T-helper 17 cell (primary cell): Measurements from ENCODE around the gene ROR2. TPM values are rescaled to one million over a fixed set of nuclear protein-coding genes. Genes with fewer than 3 reads are reported as not detected.

Experiments
- ATAC-seq: fragments of 150-1000 bp; cut with Tn5 transposase; 2 replicates; pipeline ENCODE4 v1.10.0; 2021; ENCODE audit warnings: mild to moderate bottlenecking, moderate library complexity
- DNase-seq, 3 donors: peaks; one replicate each; pipeline versions ENCODE4 v3.0.0 to v3.0.0-alpha.2; 2020 to 2021
- H3K9me3 ChIP-seq: one replicate; pipeline ENCODE4 v1.7.0; 2013; ENCODE audit warnings: low read length, mild to moderate bottlenecking; ENCODE audit not compliant: control insufficient read depth, poor library complexity, severe bottlenecking
- H3K27ac Mint-ChIP-seq: one replicate; pipeline ENCODE4 v1.8.0; 2022; ENCODE audit warnings: mild to moderate bottlenecking, moderate library complexity, mixed read lengths
- H3K27me3 Mint-ChIP-seq: one replicate; pipeline ENCODE4 v1.8.0; 2022; ENCODE audit warnings: mixed read lengths
- H3K36me3 Mint-ChIP-seq: one replicate; pipeline ENCODE4 v1.8.0; 2022; ENCODE audit warnings: low read depth, mixed read lengths
- H3K4me1 Mint-ChIP-seq: one replicate; pipeline ENCODE4 v1.8.0; 2022; ENCODE audit warnings: mild to moderate bottlenecking, mixed read lengths
- H3K4me3 Mint-ChIP-seq: one replicate; pipeline ENCODE4 v1.8.0; 2022; ENCODE audit warnings: mild to moderate bottlenecking, moderate library complexity, mixed read lengths
- total RNA-seq, 4 donors: library from RNA in 2 of 4; stranded (reverse) in 2 of 4; gene quantifications; one replicate each; pipeline ENCODE4 v1.2.3 and lab custom pipeline; 2022 to 2026

The ROR2 gene
- total RNA-seq, 2 donors from 2014 or later = 0.22 to 0.37 TPM

GRCh38 chr9:91698266-91698665, 251.8 kb downstream of the ROR2 start:
- peaks cover 8% of the 10 kb centered on the region for H3K27me3 Mint-ChIP-seq
- H3K4me3 Mint-ChIP-seq = no peak overlapping the region
- no peak overlapping the region for H3K27ac Mint-ChIP-seq
- no peaks in the 10 kb centered on the region for H3K36me3 Mint-ChIP-seq
- H3K4me1 Mint-ChIP-seq = peaks cover 7% of the 10 kb centered on the region
- DNase-seq = no peak
- no peaks in the 10 kb centered on the region for H3K9me3 ChIP-seq
- ATAC-seq = no peak

- DNase-seq (no peak), ATAC-seq (no peak)
- Mint-ChIP-seq H3K4me1 (peaks cover 9% of the 10 kb centered on the region), H3K27ac (no peak overlapping the region), H3K36me3 (no peaks in the 10 kb centered on the region), H3K27me3 (peaks cover 11% of the 10 kb centered on the region), H3K4me3 (no peak overlapping the region)
- no peaks in the 10 kb centered on the region for H3K9me3 ChIP-seq
These were observed 252.8 kb downstream of the ROR2 start for GRCh38 chr9:91697201-91697600.

GRCh38 chr9:91694081-91694870, 255.8 kb downstream of the ROR2 start:
- no peaks in the 10 kb centered on the region for H3K9me3 ChIP-seq
- peak overlapping the region; percentile 45 for H3K27ac Mint-ChIP-seq
- peaks cover 15% of the 10 kb centered on the region for H3K4me1 Mint-ChIP-seq
- DNase-seq = no peak
- H3K27me3 Mint-ChIP-seq = peaks cover 18% of the 10 kb centered on the region
- H3K4me3 Mint-ChIP-seq = peak overlapping the region; percentile 49
- no peaks in the 10 kb centered on the region for H3K36me3 Mint-ChIP-seq
- ATAC-seq = peak; percentile 84

GRCh38 chr9:91693226-91693625, 256.8 kb downstream of the ROR2 start:
- Mint-ChIP-seq H3K4me1 (peaks cover 15% of the 10 kb centered on the region), H3K27me3 (peaks cover 18% of the 10 kb centered on the region), H3K36me3 (no peaks in the 10 kb centered on the region), H3K4me3 (peak overlapping the region; percentile 8), H3K27ac (peak overlapping the region; percentile 45)
- no peak for ATAC-seq
- no peak for DNase-seq
- H3K9me3 ChIP-seq = no peaks in the 10 kb centered on the region

- H3K27ac Mint-ChIP-seq = no peak overlapping the region
- ATAC-seq (no peak), DNase-seq (no peak)
- no peaks in the 10 kb centered on the region for H3K36me3 Mint-ChIP-seq
- H3K4me3 Mint-ChIP-seq = no peak overlapping the region
- no peaks in the 10 kb centered on the region for H3K9me3 ChIP-seq
- H3K4me1 Mint-ChIP-seq = peaks cover 11% of the 10 kb centered on the region
- peaks cover 14% of the 10 kb centered on the region for H3K27me3 Mint-ChIP-seq
These were observed 259.3 kb downstream of the ROR2 start for GRCh38 chr9:91690540-91691249.

GRCh38 chr9:91689006-91689405, 261.0 kb downstream of the ROR2 start:
- Mint-ChIP-seq H3K27ac (no peak overlapping the region), H3K4me1 (peaks cover 9% of the 10 kb centered on the region), H3K4me3 (no peak overlapping the region), H3K27me3 (peaks cover 14% of the 10 kb centered on the region), H3K36me3 (no peaks in the 10 kb centered on the region)
- H3K9me3 ChIP-seq = no peaks in the 10 kb centered on the region
- no peak for DNase-seq
- ATAC-seq = no peak

- no peaks in the 10 kb centered on the region for H3K36me3 Mint-ChIP-seq
These were observed 266.8 kb downstream of the ROR2 start for GRCh38 chr9:91683269-91683668.

GRCh38 chr9:91682806-91683205, 267.2 kb downstream of the ROR2 start:
- H3K9me3 ChIP-seq = no peaks in the 10 kb centered on the region

More at GRCh38 chr9:91683269-91683668, 266.8 kb downstream of the ROR2 start:
- ATAC-seq (no peak), DNase-seq (no peak)
- Mint-ChIP-seq H3K27ac (no peak overlapping the region), H3K27me3 (peaks cover 32% of the 10 kb centered on the region), H3K4me3 (no peak overlapping the region), H3K4me1 (peaks cover 4% of the 10 kb centered on the region)
- no peaks in the 10 kb centered on the region for H3K9me3 ChIP-seq

GRCh38 chr9:91681461-91682305, 268.3 kb downstream of the ROR2 start:
- H3K27me3 Mint-ChIP-seq = peaks cover 46% of the 10 kb centered on the region
- H3K4me3 Mint-ChIP-seq = no peak overlapping the region
- DNase-seq = peak in 2 of 3 donors; percentile 26 to 53
- H3K27ac Mint-ChIP-seq = no peak overlapping the region
- peak; percentile 84 for ATAC-seq
- H3K9me3 ChIP-seq = no peaks in the 10 kb centered on the region
- H3K4me1 Mint-ChIP-seq = peaks cover 4% of the 10 kb centered on the region
- no peaks in the 10 kb centered on the region for H3K36me3 Mint-ChIP-seq

More at GRCh38 chr9:91682806-91683205, 267.2 kb downstream of the ROR2 start:
- H3K4me1 Mint-ChIP-seq = peaks cover 4% of the 10 kb centered on the region
- H3K4me3 Mint-ChIP-seq = no peak overlapping the region
- H3K27ac Mint-ChIP-seq = no peak overlapping the region
- ATAC-seq = no peak
- H3K27me3 Mint-ChIP-seq = peaks cover 37% of the 10 kb centered on the region
- no peaks in the 10 kb centered on the region for H3K36me3 Mint-ChIP-seq
- no peak for DNase-seq

- no peaks in the 10 kb centered on the region for H3K9me3 ChIP-seq
These were observed 269.0 kb downstream of the ROR2 start for GRCh38 chr9:91680998-91681397.

GRCh38 chr9:91680106-91680505, 269.9 kb downstream of the ROR2 start:
- ATAC-seq = no peak
- peaks cover 4% of the 10 kb centered on the region for H3K4me1 Mint-ChIP-seq

More at GRCh38 chr9:91680998-91681397, 269.0 kb downstream of the ROR2 start:
- Mint-ChIP-seq H3K4me3 (no peak overlapping the region), H3K27ac (no peak overlapping the region), H3K27me3 (peaks cover 51% of the 10 kb centered on the region), H3K36me3 (no peaks in the 10 kb centered on the region), H3K4me1 (peaks cover 4% of the 10 kb centered on the region)
- DNase-seq (no peak), ATAC-seq (no peak)

GRCh38 chr9:91678807-91679580, 271.0 kb downstream of the ROR2 start:
- ATAC-seq = no peak
- no peaks in the 10 kb centered on the region for H3K9me3 ChIP-seq
- DNase-seq = no peak
- peaks cover 4% of the 10 kb centered on the region for H3K4me1 Mint-ChIP-seq
- no peak overlapping the region for H3K27ac Mint-ChIP-seq
- no peak overlapping the region for H3K4me3 Mint-ChIP-seq
- H3K27me3 Mint-ChIP-seq = peaks cover 62% of the 10 kb centered on the region
- H3K36me3 Mint-ChIP-seq = no peaks in the 10 kb centered on the region

More at GRCh38 chr9:91680106-91680505, 269.9 kb downstream of the ROR2 start:
- Mint-ChIP-seq H3K36me3 (no peaks in the 10 kb centered on the region), H3K4me3 (no peak overlapping the region), H3K27ac (no peak overlapping the region), H3K27me3 (peaks cover 58% of the 10 kb centered on the region)
- no peak for DNase-seq
- H3K9me3 ChIP-seq = no peaks in the 10 kb centered on the region
